KMS-11 (cell line): ENCODE data around the gene UBE3B.

ENCODE experiments used
- H2AFZ ChIP-seq: fragments of 200-600 bp; sonication (generic); 2 replicates; pipeline ENCODE4 v1.6.1; 2016; ENCODE audit warnings: antibody characterized with exemption, mixed run types, low read depth
- H3K27ac ChIP-seq: fragments of 200-600 bp; sonication (generic); 2 replicates; pipeline ENCODE4 v1.6.1; 2016; ENCODE audit warnings: mild to moderate bottlenecking, mixed run types
- H3K27me3 ChIP-seq: fragments of 200-600 bp; sonication (generic); 2 replicates; pipeline ENCODE4 v1.6.1; 2017; ENCODE audit warnings: mild to moderate bottlenecking, low read depth, mixed run types, moderate library complexity; ENCODE audit not compliant: insufficient read depth
- H3K36me3 ChIP-seq: fragments of 200-600 bp; sonication (generic); 2 replicates; pipeline ENCODE4 v1.6.1; 2017; ENCODE audit warnings: mild to moderate bottlenecking, mixed run types; ENCODE audit not compliant: insufficient read depth
- H3K4me1 ChIP-seq: fragments of 200-600 bp; sonication (generic); 2 replicates; pipeline ENCODE4 v1.6.1; 2016; ENCODE audit warnings: mild to moderate bottlenecking, low read depth, mixed run types; ENCODE audit not compliant: poor library complexity, severe bottlenecking
- H3K4me2 ChIP-seq: fragments of 200-600 bp; sonication (generic); 2 replicates; pipeline ENCODE4 v1.7.0; 2016; ENCODE audit warnings: mild to moderate bottlenecking, mixed run types
- H3K4me3 ChIP-seq: fragments of 200-600 bp; sonication (generic); IDR thresholded peaks from 2 replicates; pipeline ENCODE4 v1.6.1; 2017; ENCODE audit warnings: low read depth, low read length, mixed read lengths; ENCODE audit not compliant: insufficient read depth
- H3K79me2 ChIP-seq: fragments of 200-600 bp; sonication (generic); 2 replicates; pipeline ENCODE4 v1.6.1; 2016; ENCODE audit warnings: low read depth, mixed run types; ENCODE audit not compliant: insufficient read depth
- H3K9ac ChIP-seq: fragments of 200-600 bp; sonication (generic); 2 replicates; pipeline ENCODE4 v1.6.1; 2016; ENCODE audit warnings: mild to moderate bottlenecking, mixed run types
- H4K20me1 ChIP-seq: fragments of 200-600 bp; sonication (generic); 2 replicates; pipeline ENCODE4 v1.6.1; 2016; ENCODE audit warnings: mild to moderate bottlenecking, mixed run types; ENCODE audit not compliant: insufficient read depth
- TF ChIP-seq, protein P1 (sequence below): fragments of 200-600 bp; sonication (generic); conservative IDR thresholded peaks from 2 replicates; pipeline ENCODE4 v1.6.1; 2017; ENCODE audit warnings: low read depth, mild to moderate bottlenecking, antibody characterized with exemption, low read length, moderate library complexity, mixed read lengths

Gene UBE3B

DNA sequence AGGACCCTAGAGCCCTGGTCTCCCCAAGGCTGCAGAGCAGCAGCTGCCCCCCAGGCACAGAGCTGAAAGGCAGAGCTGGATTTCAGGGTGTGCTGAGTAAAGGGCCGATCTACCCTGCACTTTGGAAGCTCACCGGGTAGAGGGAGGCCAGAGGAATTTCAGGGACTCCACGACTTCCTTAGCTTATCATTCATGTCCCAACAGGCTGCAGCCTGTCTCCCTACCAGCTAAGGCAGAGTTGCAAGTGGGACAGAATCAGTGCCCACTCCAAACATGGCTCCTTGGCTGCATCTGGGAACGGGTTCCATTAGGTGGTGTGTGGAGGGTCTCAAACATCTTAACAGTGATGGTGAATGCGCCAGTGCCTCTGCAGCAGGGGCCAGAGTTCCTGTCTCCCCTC is 68.4 kb downstream of the UBE3B start:
- Histone ChIP-seq H3K4me1 (no peaks in the 10 kb centered on the region), H3K27me3 (no peaks in the 10 kb centered on the region), H3K27ac (no peak overlapping the region), H3K79me2 (no peaks in the 10 kb centered on the region), H2AFZ (no peak overlapping the region), H3K4me3 (no peak overlapping the region), H3K4me2 (no peak overlapping the region), H3K9ac (no peak overlapping the region), H3K36me3 (no peaks in the 10 kb centered on the region), H4K20me1 (no peaks in the 10 kb centered on the region)
- TF ChIP-seq, protein P1, sequence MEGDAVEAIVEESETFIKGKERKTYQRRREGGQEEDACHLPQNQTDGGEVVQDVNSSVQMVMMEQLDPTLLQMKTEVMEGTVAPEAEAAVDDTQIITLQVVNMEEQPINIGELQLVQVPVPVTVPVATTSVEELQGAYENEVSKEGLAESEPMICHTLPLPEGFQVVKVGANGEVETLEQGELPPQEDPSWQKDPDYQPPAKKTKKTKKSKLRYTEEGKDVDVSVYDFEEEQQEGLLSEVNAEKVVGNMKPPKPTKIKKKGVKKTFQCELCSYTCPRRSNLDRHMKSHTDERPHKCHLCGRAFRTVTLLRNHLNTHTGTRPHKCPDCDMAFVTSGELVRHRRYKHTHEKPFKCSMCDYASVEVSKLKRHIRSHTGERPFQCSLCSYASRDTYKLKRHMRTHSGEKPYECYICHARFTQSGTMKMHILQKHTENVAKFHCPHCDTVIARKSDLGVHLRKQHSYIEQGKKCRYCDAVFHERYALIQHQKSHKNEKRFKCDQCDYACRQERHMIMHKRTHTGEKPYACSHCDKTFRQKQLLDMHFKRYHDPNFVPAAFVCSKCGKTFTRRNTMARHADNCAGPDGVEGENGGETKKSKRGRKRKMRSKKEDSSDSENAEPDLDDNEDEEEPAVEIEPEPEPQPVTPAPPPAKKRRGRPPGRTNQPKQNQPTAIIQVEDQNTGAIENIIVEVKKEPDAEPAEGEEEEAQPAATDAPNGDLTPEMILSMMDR = no peak

DNA sequence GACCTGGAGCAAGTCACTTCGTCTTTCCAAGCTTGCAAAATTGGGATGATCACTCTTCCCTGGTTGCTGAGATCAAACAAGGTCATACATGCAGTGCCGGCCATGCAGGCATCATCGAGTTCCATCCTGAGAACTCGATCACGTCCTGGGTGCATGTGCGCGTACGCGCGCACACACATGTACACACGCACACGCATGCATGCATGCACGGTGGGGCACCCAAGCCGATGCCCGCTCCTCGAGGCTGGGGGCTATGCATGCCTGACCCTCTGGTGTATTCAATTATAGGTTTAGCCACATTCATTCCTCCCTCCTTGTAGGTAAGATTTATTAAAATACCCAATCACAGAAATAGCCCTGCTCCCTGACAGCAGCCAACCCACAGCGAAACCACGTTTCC is 69.9 kb downstream of the UBE3B start:
- no peaks in the 10 kb centered on the region for H4K20me1 ChIP-seq
- H3K9ac ChIP-seq = no peak overlapping the region
- H2AFZ ChIP-seq = no peak overlapping the region
- no peak overlapping the region for H3K27ac ChIP-seq
- H3K79me2 ChIP-seq = no peaks in the 10 kb centered on the region
- H3K4me2 ChIP-seq = no peak overlapping the region
- no peaks in the 10 kb centered on the region for H3K36me3 ChIP-seq
- no peak overlapping the region for H3K4me3 ChIP-seq
- H3K27me3 ChIP-seq = no peaks in the 10 kb centered on the region
- TF ChIP-seq, protein P1 = no peak
- no peaks in the 10 kb centered on the region for H3K4me1 ChIP-seq

DNA sequence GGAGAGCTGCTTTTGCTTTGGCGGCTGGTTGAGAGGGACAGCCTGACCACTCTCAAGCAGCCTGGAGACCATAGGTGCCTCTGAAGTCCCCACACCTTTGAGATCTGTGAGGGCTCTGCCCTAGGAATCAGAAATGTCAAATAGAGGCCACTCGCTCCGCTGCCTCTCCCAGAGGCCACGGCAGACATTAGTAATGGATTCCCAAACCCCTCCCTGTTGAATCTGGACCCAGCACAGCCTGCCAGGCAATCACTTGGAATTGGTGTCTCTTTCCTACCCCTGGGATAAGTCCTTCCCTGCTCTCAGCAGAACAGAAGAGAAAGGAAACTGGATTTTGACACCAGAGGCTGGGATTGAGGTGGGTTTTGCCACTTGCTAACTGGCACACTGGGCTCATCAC is 70.8 kb downstream of the UBE3B start:
- TF ChIP-seq, protein P1 = no peak
- no peaks in the 10 kb centered on the region for H3K4me1 ChIP-seq
- no peak overlapping the region for H3K4me2 ChIP-seq
- H3K27me3 ChIP-seq = no peaks in the 10 kb centered on the region
- no peaks in the 10 kb centered on the region for H3K36me3 ChIP-seq
- H3K9ac ChIP-seq = no peak overlapping the region
- H4K20me1 ChIP-seq = no peaks in the 10 kb centered on the region
- H2AFZ ChIP-seq = no peak overlapping the region
- no peaks in the 10 kb centered on the region for H3K79me2 ChIP-seq
- H3K4me3 ChIP-seq = no peak overlapping the region
- H3K27ac ChIP-seq = no peak overlapping the region

DNA sequence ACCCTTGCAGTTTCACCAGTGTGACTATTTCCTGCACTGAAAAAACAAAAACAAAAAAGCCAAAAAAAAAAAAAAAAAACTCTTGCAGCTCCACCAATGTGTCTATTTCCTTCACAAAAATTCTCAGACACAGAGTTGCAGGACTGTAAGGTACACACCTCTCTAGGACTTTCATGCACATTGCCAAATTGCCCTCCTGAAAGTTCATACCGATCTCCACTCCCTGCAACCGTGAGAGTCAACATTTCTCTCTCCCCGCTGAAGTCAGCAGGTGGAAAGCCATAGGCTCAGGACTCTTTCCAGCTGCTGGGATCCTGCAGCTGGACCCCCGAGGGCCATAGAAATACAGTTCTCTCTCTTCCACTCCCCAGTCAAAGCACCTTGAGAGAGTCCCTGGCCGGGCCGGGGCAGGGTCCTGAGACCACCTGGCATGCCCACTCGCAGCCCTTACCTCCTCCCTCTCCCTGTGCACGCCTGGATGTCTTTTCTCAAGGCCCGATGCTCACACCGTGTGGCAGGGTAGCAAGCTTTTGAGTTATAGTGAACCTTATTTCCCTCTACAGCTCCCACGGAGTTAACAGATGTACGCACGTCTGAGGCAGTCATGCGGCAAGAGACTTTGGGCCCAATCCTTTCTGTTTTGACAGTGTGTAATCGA is 72.3 kb downstream of the UBE3B start:
- Histone ChIP-seq H3K36me3 (no peaks in the 10 kb centered on the region), H3K27ac (no peak overlapping the region), H4K20me1 (no peaks in the 10 kb centered on the region), H3K4me2 (no peak overlapping the region), H3K27me3 (no peaks in the 10 kb centered on the region), H2AFZ (no peak overlapping the region), H3K4me3 (no peak overlapping the region), H3K4me1 (no peaks in the 10 kb centered on the region), H3K9ac (no peak overlapping the region), H3K79me2 (no peaks in the 10 kb centered on the region)
- TF ChIP-seq, protein P1 = no peak
